GM12872 (cell line): ENCODE data around the gene SNORC.

Source experiments
- TF ChIP-seq, protein P1 (sequence below): IDR thresholded peaks from 3 replicates; pipeline ENCODE4 v1.5.1; 2011; ENCODE audit warnings: low read depth, mild to moderate bottlenecking, low read length, moderate library complexity; ENCODE audit not compliant: insufficient read depth

Gene SNORC

DNA sequence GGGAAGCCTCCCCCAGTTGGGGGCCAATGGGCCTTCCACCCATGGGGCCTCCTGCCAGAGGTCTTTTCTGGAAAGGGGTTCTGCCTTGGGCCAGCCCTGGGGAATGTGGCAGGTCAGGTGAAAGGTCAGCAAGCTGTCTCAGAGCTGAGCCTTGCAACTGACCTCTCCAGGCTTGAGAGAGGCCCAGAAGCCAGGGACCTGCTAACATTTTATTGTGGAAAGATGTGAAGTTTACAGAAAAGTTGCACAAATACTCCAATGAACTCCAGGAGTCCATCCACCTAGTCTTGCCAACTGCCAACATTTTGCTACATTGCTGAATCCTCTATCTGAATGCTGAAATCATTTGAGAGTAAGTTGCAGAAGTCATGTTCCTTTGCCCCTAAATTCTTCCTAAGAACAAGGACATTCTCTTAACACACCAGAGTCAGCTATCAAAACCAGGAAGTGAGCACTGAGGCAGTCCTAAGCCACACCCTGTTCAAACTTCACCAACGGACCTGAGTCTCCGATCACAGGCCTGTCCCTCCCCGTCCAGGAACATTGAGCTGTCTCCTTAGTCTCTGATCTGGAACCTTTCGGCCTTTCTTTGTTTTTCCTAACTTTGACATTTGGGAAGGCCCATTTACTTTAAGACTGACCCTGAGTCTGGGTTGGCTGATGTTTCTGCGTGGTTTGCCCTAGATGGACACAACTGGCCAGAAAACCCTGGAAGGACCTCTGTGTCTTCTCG, 4.0 kb downstream of the SNORC start:
- TF ChIP-seq, protein P1, sequence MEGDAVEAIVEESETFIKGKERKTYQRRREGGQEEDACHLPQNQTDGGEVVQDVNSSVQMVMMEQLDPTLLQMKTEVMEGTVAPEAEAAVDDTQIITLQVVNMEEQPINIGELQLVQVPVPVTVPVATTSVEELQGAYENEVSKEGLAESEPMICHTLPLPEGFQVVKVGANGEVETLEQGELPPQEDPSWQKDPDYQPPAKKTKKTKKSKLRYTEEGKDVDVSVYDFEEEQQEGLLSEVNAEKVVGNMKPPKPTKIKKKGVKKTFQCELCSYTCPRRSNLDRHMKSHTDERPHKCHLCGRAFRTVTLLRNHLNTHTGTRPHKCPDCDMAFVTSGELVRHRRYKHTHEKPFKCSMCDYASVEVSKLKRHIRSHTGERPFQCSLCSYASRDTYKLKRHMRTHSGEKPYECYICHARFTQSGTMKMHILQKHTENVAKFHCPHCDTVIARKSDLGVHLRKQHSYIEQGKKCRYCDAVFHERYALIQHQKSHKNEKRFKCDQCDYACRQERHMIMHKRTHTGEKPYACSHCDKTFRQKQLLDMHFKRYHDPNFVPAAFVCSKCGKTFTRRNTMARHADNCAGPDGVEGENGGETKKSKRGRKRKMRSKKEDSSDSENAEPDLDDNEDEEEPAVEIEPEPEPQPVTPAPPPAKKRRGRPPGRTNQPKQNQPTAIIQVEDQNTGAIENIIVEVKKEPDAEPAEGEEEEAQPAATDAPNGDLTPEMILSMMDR, result no peak

DNA sequence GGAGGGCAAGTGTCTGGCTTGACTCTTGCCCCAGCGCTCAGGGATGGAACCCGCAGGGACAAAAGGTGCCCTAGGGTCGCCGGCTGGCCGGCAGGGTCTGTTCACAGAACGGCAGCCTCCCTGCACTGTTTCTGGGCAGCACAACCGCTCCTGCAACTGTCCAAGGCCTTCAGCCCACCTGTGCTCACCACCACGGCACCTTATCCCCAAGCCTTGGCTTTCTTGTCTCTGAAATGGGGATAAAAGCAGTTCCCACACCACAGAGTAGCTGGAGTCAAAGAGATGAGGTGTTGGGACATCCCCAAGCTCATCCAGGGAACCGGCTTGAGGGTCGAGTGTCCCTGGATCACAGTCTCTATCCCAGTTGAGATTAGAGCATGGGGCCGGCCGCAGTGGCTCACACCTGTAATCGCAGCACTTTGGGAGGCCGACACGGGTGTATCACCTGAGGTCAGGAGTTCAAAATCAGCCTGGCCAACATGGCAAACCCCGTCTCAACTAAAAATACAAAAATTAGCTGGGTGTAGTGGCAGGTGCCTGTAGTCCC, 4.7 kb downstream of the SNORC start:
- TF ChIP-seq, protein P1, result no peak

DNA sequence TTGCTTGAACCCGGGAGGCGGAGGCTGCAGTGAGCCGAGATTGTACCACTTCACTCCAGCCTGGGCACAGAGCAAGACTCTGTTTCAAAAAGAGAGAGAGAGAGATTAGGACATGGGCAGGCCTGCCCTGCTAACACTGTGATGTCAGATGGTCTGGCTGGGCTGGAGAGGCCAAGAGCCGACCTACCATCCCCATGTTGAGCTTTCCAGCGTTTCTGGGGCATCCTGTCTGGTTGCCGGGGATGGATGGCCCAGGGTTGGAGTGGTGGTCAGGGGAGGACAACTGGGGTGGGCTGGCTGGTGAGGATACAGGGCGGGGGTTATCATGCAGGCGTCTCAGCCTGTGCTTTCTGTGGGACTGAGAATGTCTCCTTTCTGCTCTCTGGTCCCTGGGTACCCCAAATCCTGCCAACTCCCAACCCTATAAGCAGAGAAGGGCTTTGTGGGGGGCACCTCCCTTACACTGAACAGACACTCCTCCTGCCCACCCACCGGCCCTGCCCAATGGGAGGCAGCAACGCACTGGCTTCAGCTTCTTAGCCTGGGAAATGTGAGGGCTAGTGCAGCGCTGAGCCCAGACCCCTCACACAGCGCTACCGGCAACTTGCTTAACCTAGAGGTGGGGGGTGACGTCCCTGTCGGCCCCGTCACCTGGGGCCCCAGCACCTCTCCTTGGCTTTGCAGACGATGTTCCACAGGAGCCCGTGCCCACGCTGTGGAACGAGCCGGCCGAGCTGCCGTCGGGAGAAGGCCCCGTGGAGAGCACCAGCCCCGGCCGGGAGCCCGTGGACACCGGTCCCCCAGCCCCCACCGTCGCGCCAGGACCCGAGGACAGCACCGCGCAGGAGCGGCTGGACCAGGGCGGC, 5.4 kb downstream of the SNORC start:
- TF ChIP-seq, protein P1, result no peak

- TF ChIP-seq, protein P1, result peak; percentile 33; the same call in 2 of the 3 replicates
These were observed 6.3 kb downstream of the SNORC start for GRCh38 chr2:232876161-232876977.

GRCh38 chr2:232876978-232877441, 6.9 kb downstream of the SNORC start:
- TF ChIP-seq, protein P1, result no peak

- TF ChIP-seq, protein P1, result no peak
These were observed 8.0 kb downstream of the SNORC start for GRCh38 chr2:232877940-232878511.
